PC-9 (cell line): Measurements from ENCODE around the gene PCDH9.

Source experiments
- CTCF ChIP-seq: fragments of 200-600 bp; sonication (generic); conservative IDR thresholded peaks from 2 replicates; pipeline ENCODE4 v1.6.1; 2017; ENCODE audit warnings: mixed run types, antibody characterized with exemption, mild to moderate bottlenecking, moderate library complexity
- EZH2 ChIP-seq: fragments of 200-600 bp; sonication (generic); IDR thresholded peaks from 2 replicates; pipeline ENCODE4 v1.8.0; 2017; ENCODE audit warnings: antibody characterized with exemption, low read depth

- no peak for TF ChIP-seq CTCF
- no peak for TF ChIP-seq EZH2
Measured at GRCh38 chr13:67048821-67049150, 181.3 kb downstream of the PCDH9 start.
